ENCODE results near the gene PSMD5. TPM values are rescaled to one million over a fixed set of nuclear protein-coding genes. Genes with fewer than 3 reads are reported as not detected.
A peak's percentile ranks its signal among the peaks of the same experiment; 100 is the strongest.

PSMD5 gene
- total RNA-seq, 1 experiment from 2014 or later, result 86.4 TPM

- H3K27ac ChIP-seq, result no peak overlapping the region
Observed at GRCh38 chr9:120845255-120845654, 2.5 kb upstream of the PSMD5 start.

GRCh38 chr9:120841930-120842684 lies 615 bp downstream of the PSMD5 start:
- H2AFZ ChIP-seq, result peak overlapping the region; percentile 98
- peaks cover 18% of the 10 kb centered on the region for H3F3A ChIP-seq (ENCODE audit: insufficient read depth, low read depth)
- BruUV-seq (replicated peaks), result TSS peak; percentile 52
- 0 out of 2 replicates have a peak, but pooled peaks cover 8% of the 10 kb centered on the region for H3K36me3 ChIP-seq (ENCODE audit: low read depth)
- H3K4me3 ChIP-seq, result peak overlapping the region; percentile 81
- H4K20me1 ChIP-seq (ENCODE audit: insufficient read depth), result peaks cover 11% of the 10 kb centered on the region
- H3K9me3 ChIP-seq (ENCODE audit: insufficient read depth, low read depth), result no peaks in the 10 kb centered on the region
- H3K27ac ChIP-seq, result peak overlapping the region; percentile 81
- H3K4me2 ChIP-seq, result peak overlapping the region; percentile 96
- H3K27me3 ChIP-seq (ENCODE audit: insufficient read depth, low read depth), result no peaks in the 10 kb centered on the region
- H3K79me2 ChIP-seq (ENCODE audit: low read depth), result peaks cover 63% of the 10 kb centered on the region
- ChIA-PET POLR2A (ENCODE audit: unreplicated experiment) (interaction anchor here (0.6 kb wide), 1 partner anchor 157 kb away, joined by 12 read pairs; no protein-coding TSS in a partner anchor), CTCF (no interaction called here)
- peaks cover 19% of the 10 kb centered on the region for H3K4me1 ChIP-seq (replicated peaks; ENCODE audit: insufficient read depth)
- no peak for DNase-seq
- no peaks in the 10 kb centered on the region for H3K9me2 ChIP-seq (ENCODE audit: insufficient read depth)
- intact Hi-C loops (cut with micrococcal nuclease; ENCODE audit: unreplicated experiment), result loop anchor here (2.0 kb wide), 1 partner anchor 27 kb away; no protein-coding TSS in a partner anchor
- TF ChIP-seq EZH2 (IDR thresholded peaks at IDR 0.05; ENCODE audit: low read depth) (no peak), CTCF (conservative IDR thresholded peaks at IDR 0.05) (no peak)

More at GRCh38 chr9:120845255-120845654, 2.5 kb upstream of the PSMD5 start:
- H3K27me3 ChIP-seq (ENCODE audit: insufficient read depth, low read depth), result no peaks in the 10 kb centered on the region
- H3K79me2 ChIP-seq (ENCODE audit: low read depth), result peaks cover 38% of the 10 kb centered on the region
- H2AFZ ChIP-seq, result no peak overlapping the region
- H3K4me1 ChIP-seq (replicated peaks; ENCODE audit: insufficient read depth), result peaks cover 19% of the 10 kb centered on the region
- H3F3A ChIP-seq (ENCODE audit: insufficient read depth, low read depth), result peaks cover 18% of the 10 kb centered on the region
- H3K4me2 ChIP-seq, result no peak overlapping the region
- H3K36me3 ChIP-seq (ENCODE audit: low read depth), result 0 out of 2 replicates have a peak, but pooled peaks cover 4% of the 10 kb centered on the region
- no peak overlapping the region for H3K4me3 ChIP-seq
- TF ChIP-seq CTCF (conservative IDR thresholded peaks at IDR 0.05), result no peak
- TF ChIP-seq EZH2 (IDR thresholded peaks at IDR 0.05; ENCODE audit: low read depth), result no peak
- no peak for DNase-seq
- H3K9me2 ChIP-seq (ENCODE audit: insufficient read depth), result no peaks in the 10 kb centered on the region
- intact Hi-C loops (cut with micrococcal nuclease; ENCODE audit: unreplicated experiment), result no loop called here
- H3K9me3 ChIP-seq (ENCODE audit: insufficient read depth, low read depth), result no peaks in the 10 kb centered on the region
- BruUV-seq (replicated peaks), result no TSS peak
- no peaks in the 10 kb centered on the region; the same call in none of the 2 replicates for H4K20me1 ChIP-seq (ENCODE audit: insufficient read depth)
- POLR2A ChIA-PET (ENCODE audit: unreplicated experiment), result interaction anchor here (0.7 kb wide), 1 partner anchor 8 kb away, joined by 3 read pairs; no protein-coding TSS in a partner anchor
- CTCF ChIA-PET, result no interaction called here

- no peaks in the 10 kb centered on the region for H3K27me3 ChIP-seq (ENCODE audit: insufficient read depth, low read depth)
- H3K4me2 ChIP-seq, result no peak overlapping the region
- H3K9me2 ChIP-seq (ENCODE audit: insufficient read depth), result no peaks in the 10 kb centered on the region
- no peak for DNase-seq
- peaks cover 12% of the 10 kb centered on the region for H3F3A ChIP-seq (ENCODE audit: insufficient read depth, low read depth)
- no peaks in the 10 kb centered on the region for H3K9me3 ChIP-seq (ENCODE audit: insufficient read depth, low read depth)
- no peak overlapping the region for H2AFZ ChIP-seq
- H3K79me2 ChIP-seq (ENCODE audit: low read depth), result peaks cover 61% of the 10 kb centered on the region
- peaks cover 12% of the 10 kb centered on the region for H3K4me1 ChIP-seq (replicated peaks; ENCODE audit: insufficient read depth)
- peaks cover 16% of the 10 kb centered on the region for H4K20me1 ChIP-seq (ENCODE audit: insufficient read depth)
- ChIA-PET POLR2A (ENCODE audit: unreplicated experiment) (no interaction called here), CTCF (no interaction called here)
- H3K36me3 ChIP-seq (ENCODE audit: low read depth), result peaks cover 23% of the 10 kb centered on the region
- TF ChIP-seq EZH2 (IDR thresholded peaks at IDR 0.05; ENCODE audit: low read depth) (no peak), CTCF (conservative IDR thresholded peaks at IDR 0.05) (no peak)
- H3K4me3 ChIP-seq, result no peak overlapping the region
- BruUV-seq (replicated peaks), result no TSS peak
- H3K27ac ChIP-seq, result no peak overlapping the region
- intact Hi-C loops (cut with micrococcal nuclease; ENCODE audit: unreplicated experiment), result no loop called here
Observed at GRCh38 chr9:120839146-120839545, 3.6 kb downstream of the PSMD5 start.

Measured in PC-9 (cell line).